ENCODE measurements around the gene C5. TPM values are rescaled to one million over a fixed set of nuclear protein-coding genes. Genes with fewer than 3 reads are reported as not detected.

C5 gene
- total RNA-seq, 4 donors from 2014 or later, result 3.6 to 6.6 (median 4.6) TPM

- 24% methylated on average over 3 of the region's 3 CpGs for WGBS
- TF ChIP-seq CTCF (IDR thresholded peaks at IDR 0.05), result no peak
- TF ChIP-seq POLR2AphosphoS5 (IDR thresholded peaks at IDR 0.05), result no peak
- TF ChIP-seq POLR2A (IDR thresholded peaks at IDR 0.05; ENCODE audit: low read depth), result no peak
- no peak for TF ChIP-seq EP300 (IDR thresholded peaks at IDR 0.05)
- Histone ChIP-seq H3K4me3 (no peak overlapping the region), H3K36me3 (no peaks in the 10 kb centered on the region), H3K4me1 (peaks cover 47 to 89% (median 77%) of the 10 kb centered on the region in 4 donors), H3K27ac (replicated peaks in 1 of 4) (peak overlapping the region; percentile 87 to 91 (median 90)), H3K27me3 (no peaks in the 10 kb centered on the region), H3K9me3 (no peaks in the 10 kb centered on the region)
- no peak for DNase-seq (ENCODE audit: extremely low spot score)
- intact Hi-C loops (cut with DNase I), result no loop called here
Measured at GRCh38 chr9:120934281-120934680, 115.8 kb downstream of the C5 start.

GRCh38 chr9:120933310-120934055, 116.6 kb downstream of the C5 start:
- DNase-seq (ENCODE audit: extremely low spot score), result no peak
- intact Hi-C loops (cut with DNase I), result no loop called here
- H3K27ac ChIP-seq (replicated peaks in 1 of 4), result peak overlapping the region; percentile 87 to 91 (median 90)
- no peak overlapping the region for H3K4me3 ChIP-seq
- WGBS, result 85% methylated on average over 8 of the region's 8 CpGs
- TF ChIP-seq POLR2A (IDR thresholded peaks at IDR 0.05; ENCODE audit: low read depth) (no peak), CTCF (IDR thresholded peaks at IDR 0.05) (no peak), EP300 (IDR thresholded peaks at IDR 0.05) (no peak), POLR2AphosphoS5 (IDR thresholded peaks at IDR 0.05) (no peak)
- H3K36me3 ChIP-seq, result no peaks in the 10 kb centered on the region
- H3K4me1 ChIP-seq, result peaks cover 54 to 89% (median 80%) of the 10 kb centered on the region in 4 donors
- no peaks in the 10 kb centered on the region for H3K27me3 ChIP-seq
- no peaks in the 10 kb centered on the region for H3K9me3 ChIP-seq

- Histone ChIP-seq H3K4me1 (peaks cover 61 to 84% (median 80%) of the 10 kb centered on the region in 4 donors), H3K36me3 (no peaks in the 10 kb centered on the region), H3K27ac (replicated peaks in 1 of 4) (peak overlapping the region; percentile 77 to 96 (median 92)), H3K9me3 (no peaks in the 10 kb centered on the region), H3K4me3 (no peak overlapping the region), H3K27me3 (no peaks in the 10 kb centered on the region)
- TF ChIP-seq EP300 (IDR thresholded peaks at IDR 0.05) (no peak), POLR2A (IDR thresholded peaks at IDR 0.05; ENCODE audit: low read depth) (no peak), POLR2AphosphoS5 (IDR thresholded peaks at IDR 0.05) (no peak), CTCF (IDR thresholded peaks at IDR 0.05) (no peak)
- intact Hi-C loops (cut with DNase I), result no loop called here
- WGBS, result 81% methylated on average over 6 of the region's 6 CpGs
- DNase-seq (ENCODE audit: extremely low spot score), result no peak
Measured at GRCh38 chr9:120932086-120932823, 117.8 kb downstream of the C5 start.

GRCh38 chr9:120931231-120932085, 118.6 kb downstream of the C5 start:
- WGBS, result 27% methylated on average over 4 of the region's 4 CpGs
- H3K9me3 ChIP-seq, result no peaks in the 10 kb centered on the region
- DNase-seq (ENCODE audit: extremely low spot score), result no peak
- no peaks in the 10 kb centered on the region for H3K36me3 ChIP-seq
- intact Hi-C loops (cut with DNase I), result no loop called here
- peak overlapping the region; percentile 77 to 96 (median 92) for H3K27ac ChIP-seq (replicated peaks in 1 of 4)
- no peak overlapping the region for H3K4me3 ChIP-seq
- no peaks in the 10 kb centered on the region for H3K27me3 ChIP-seq
- H3K4me1 ChIP-seq, result peaks cover 57 to 77% (median 73%) of the 10 kb centered on the region in 4 donors
- TF ChIP-seq POLR2AphosphoS5 (IDR thresholded peaks at IDR 0.05), result peak; percentile 59
- TF ChIP-seq EP300 (IDR thresholded peaks at IDR 0.05), result no peak
